HepG2 (cell line): Measurements from ENCODE around the gene ACAD11. TPM values are rescaled to one million over a fixed set of nuclear protein-coding genes. Genes with fewer than 3 reads are reported as not detected.
A peak's percentile ranks its signal among the peaks of the same experiment; 100 is the strongest.

Experiments used
- GFI1 ChIP-seq: sonication (generic); formaldehyde crosslinking; IDR thresholded peaks from 2 replicates; pipeline ENCODE4 v1.5.0; 2020; ENCODE audit warnings: missing genetic modification reagents, mild to moderate bottlenecking, borderline replicate concordance
- MLX ChIP-seq: IDR thresholded peaks from 2 replicates; pipeline ENCODE4 v1.6.1; 2016
- NCOR1 ChIP-seq: fragments of 200-600 bp; sonication (generic); IDR thresholded peaks from 2 replicates; pipeline ENCODE4 v1.7.0; 2017; ENCODE audit warnings: antibody characterized with exemption, low read length, borderline replicate concordance
- RARG ChIP-seq: sonication (generic); formaldehyde crosslinking; IDR thresholded peaks from 2 replicates; pipeline ENCODE4 v1.4.0; 2020; ENCODE audit warnings: low read depth, mild to moderate bottlenecking, missing genetic modification reagents
- RERE ChIP-seq: IDR thresholded peaks from 2 replicates; pipeline ENCODE4 v1.6.1; 2016; ENCODE audit warnings: low read depth, missing genetic modification reagents, missing compliant biosample characterization
- REXO4 ChIP-seq: sonication (generic); formaldehyde crosslinking; IDR thresholded peaks from 2 replicates; pipeline ENCODE4 v1.8.0; 2022; ENCODE audit warnings: missing genetic modification reagents, mild to moderate bottlenecking, borderline replicate concordance
- SNAPC5 ChIP-seq: sonication (generic); formaldehyde crosslinking; IDR thresholded peaks from 2 replicates; pipeline ENCODE4 v1.8.1; 2023; ENCODE audit warnings: mild to moderate bottlenecking, missing genetic modification reagents, borderline replicate concordance
- TAF15 ChIP-seq: fragments of 200-400 bp; formaldehyde crosslinking; IDR thresholded peaks from one replicate; pipeline ENCODE4 v1.6.1; 2018; ENCODE audit warnings: mild to moderate bottlenecking, low read depth, low read length; ENCODE audit not compliant: poor library complexity, severe bottlenecking
- ZC3H13 ChIP-seq: sonication (generic); formaldehyde crosslinking; IDR thresholded peaks from 2 replicates; pipeline ENCODE4 v1.8.1; 2023; ENCODE audit warnings: mild to moderate bottlenecking, missing genetic modification reagents, moderate library complexity
- ZNF253 ChIP-seq: sonication (generic); formaldehyde crosslinking; IDR thresholded peaks from 2 replicates; pipeline ENCODE4 v1.8.0; 2022; ENCODE audit warnings: mild to moderate bottlenecking, missing genetic modification reagents, borderline replicate concordance
- ZNF335 ChIP-seq: sonication (generic); formaldehyde crosslinking; IDR thresholded peaks from 2 replicates; pipeline ENCODE4 v1.4.0; 2020; ENCODE audit warnings: missing genetic modification reagents
- ZNF556 ChIP-seq: sonication (generic); formaldehyde crosslinking; IDR thresholded peaks from 2 replicates; pipeline ENCODE4 v1.4.0; 2020; ENCODE audit warnings: mild to moderate bottlenecking, missing genetic modification reagents, borderline replicate concordance
- polyA plus RNA-seq, 8 experiments: library from polyadenylated mRNA; depleted of rRNA in 3 of 8; stranded (reverse) in 7 of 8; unstranded in 1 of 8; fragments of >200 nt; fragmentation: Illumina TruSeq in 4 of 8; extraction: Trizol in 4 of 8; gene quantifications; 2 replicates each; pipeline versions ENCODE4 v1.2.1 to v1.2.3, GENCODE V29; 2011 to 2016; ENCODE audit warnings: low read depth in 4 of 8, missing spikeins in 1 of 8, mixed read lengths in 1 of 8; ENCODE audit not compliant: insufficient read depth in 1 of 8
- total RNA-seq, 5 experiments: library from RNA; depleted of rRNA; stranded (reverse); fragments of >200 nt; fragmentation: Illumina TruSeq; extraction: Trizol; gene quantifications; 2 replicates each; pipeline ENCODE4 v1.2.3, GENCODE V29; 2016; ENCODE audit warnings: low read depth in 1 of 5
- TF ChIP-seq, protein P1 (sequence below): sonication (generic); formaldehyde crosslinking; conservative IDR thresholded peaks from 2 replicates; pipeline ENCODE4 v1.4.0; 2020; ENCODE audit warnings: mild to moderate bottlenecking, missing genetic modification reagents, moderate library complexity
- TF ChIP-seq, protein P2 (sequence below): sonication (generic); formaldehyde crosslinking; conservative IDR thresholded peaks from 2 replicates; pipeline ENCODE4 v1.8.0; 2022; ENCODE audit warnings: missing genetic modification reagents
- TF ChIP-seq, protein P3 (sequence below): sonication (generic); formaldehyde crosslinking; IDR thresholded peaks from 2 replicates; pipeline ENCODE4 v1.5.1; 2020; ENCODE audit warnings: mild to moderate bottlenecking, missing genetic modification reagents, moderate library complexity

The ACAD11 gene
- total and polyA plus RNA-seq, 2 of the 13 experiments (the other 11 are each of a cell fraction or from before 2014, with no cell fraction given), result 30.6 to 56.9 TPM

- TF ChIP-seq, protein P1, sequence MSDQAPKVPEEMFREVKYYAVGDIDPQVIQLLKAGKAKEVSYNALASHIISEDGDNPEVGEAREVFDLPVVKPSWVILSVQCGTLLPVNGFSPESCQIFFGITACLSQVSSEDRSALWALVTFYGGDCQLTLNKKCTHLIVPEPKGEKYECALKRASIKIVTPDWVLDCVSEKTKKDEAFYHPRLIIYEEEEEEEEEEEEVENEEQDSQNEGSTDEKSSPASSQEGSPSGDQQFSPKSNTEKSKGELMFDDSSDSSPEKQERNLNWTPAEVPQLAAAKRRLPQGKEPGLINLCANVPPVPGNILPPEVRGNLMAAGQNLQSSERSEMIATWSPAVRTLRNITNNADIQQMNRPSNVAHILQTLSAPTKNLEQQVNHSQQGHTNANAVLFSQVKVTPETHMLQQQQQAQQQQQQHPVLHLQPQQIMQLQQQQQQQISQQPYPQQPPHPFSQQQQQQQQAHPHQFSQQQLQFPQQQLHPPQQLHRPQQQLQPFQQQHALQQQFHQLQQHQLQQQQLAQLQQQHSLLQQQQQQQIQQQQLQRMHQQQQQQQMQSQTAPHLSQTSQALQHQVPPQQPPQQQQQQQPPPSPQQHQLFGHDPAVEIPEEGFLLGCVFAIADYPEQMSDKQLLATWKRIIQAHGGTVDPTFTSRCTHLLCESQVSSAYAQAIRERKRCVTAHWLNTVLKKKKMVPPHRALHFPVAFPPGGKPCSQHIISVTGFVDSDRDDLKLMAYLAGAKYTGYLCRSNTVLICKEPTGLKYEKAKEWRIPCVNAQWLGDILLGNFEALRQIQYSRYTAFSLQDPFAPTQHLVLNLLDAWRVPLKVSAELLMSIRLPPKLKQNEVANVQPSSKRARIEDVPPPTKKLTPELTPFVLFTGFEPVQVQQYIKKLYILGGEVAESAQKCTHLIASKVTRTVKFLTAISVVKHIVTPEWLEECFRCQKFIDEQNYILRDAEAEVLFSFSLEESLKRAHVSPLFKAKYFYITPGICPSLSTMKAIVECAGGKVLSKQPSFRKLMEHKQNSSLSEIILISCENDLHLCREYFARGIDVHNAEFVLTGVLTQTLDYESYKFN (CRISPR knock-in tag), result peak; percentile 31
- TF ChIP-seq ZNF335 (no peak), ZC3H13 (CRISPR knock-in tag) (0 out of 2 replicates have a peak, but pooled peaks have one; percentile 40), ZNF253 (CRISPR knock-in tag) (0 out of 2 replicates have a peak, but pooled peaks have one; percentile 24), ZNF556 (CRISPR knock-in tag) (no peak), GFI1 (CRISPR knock-in tag) (no peak), SNAPC5 (no peak), RERE (no peak), MLX (CRISPR knock-in tag) (no peak), TAF15 (no peak), REXO4 (CRISPR knock-in tag) (no peak), RARG (CRISPR knock-in tag) (no peak), NCOR1 (no peak)
- TF ChIP-seq, protein P2, sequence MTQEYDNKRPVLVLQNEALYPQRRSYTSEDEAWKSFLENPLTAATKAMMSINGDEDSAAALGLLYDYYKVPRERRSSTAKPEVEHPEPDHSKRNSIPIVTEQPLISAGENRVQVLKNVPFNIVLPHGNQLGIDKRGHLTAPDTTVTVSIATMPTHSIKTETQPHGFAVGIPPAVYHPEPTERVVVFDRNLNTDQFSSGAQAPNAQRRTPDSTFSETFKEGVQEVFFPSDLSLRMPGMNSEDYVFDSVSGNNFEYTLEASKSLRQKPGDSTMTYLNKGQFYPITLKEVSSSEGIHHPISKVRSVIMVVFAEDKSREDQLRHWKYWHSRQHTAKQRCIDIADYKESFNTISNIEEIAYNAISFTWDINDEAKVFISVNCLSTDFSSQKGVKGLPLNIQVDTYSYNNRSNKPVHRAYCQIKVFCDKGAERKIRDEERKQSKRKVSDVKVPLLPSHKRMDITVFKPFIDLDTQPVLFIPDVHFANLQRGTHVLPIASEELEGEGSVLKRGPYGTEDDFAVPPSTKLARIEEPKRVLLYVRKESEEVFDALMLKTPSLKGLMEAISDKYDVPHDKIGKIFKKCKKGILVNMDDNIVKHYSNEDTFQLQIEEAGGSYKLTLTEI (CRISPR knock-in tag), result no peak
- TF ChIP-seq, protein P3, sequence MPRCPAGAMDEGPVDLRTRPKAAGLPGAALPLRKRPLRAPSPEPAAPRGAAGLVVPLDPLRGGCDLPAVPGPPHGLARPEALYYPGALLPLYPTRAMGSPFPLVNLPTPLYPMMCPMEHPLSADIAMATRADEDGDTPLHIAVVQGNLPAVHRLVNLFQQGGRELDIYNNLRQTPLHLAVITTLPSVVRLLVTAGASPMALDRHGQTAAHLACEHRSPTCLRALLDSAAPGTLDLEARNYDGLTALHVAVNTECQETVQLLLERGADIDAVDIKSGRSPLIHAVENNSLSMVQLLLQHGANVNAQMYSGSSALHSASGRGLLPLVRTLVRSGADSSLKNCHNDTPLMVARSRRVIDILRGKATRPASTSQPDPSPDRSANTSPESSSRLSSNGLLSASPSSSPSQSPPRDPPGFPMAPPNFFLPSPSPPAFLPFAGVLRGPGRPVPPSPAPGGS, result peak; percentile 63; the same call in 1 of the 2 replicates
Observed at GRCh38 chr3:132660052-132660810, 622 bp upstream of the ACAD11 start, which contains the start of gene UBA5 (continued).
